GM12878 (cell line): ENCODE measurements around the gene EPGN. TPM values are rescaled to one million over a fixed set of nuclear protein-coding genes. Genes with fewer than 3 reads are reported as not detected.

ENCODE experiments used
- ATAC-seq: fragments of 200-7000 bp; cut with Tn5 transposase; 3 replicates; pipeline ENCODE4 v1.9.1; 2020; ENCODE audit warnings: mild to moderate bottlenecking, moderate library complexity
- BruUV-seq: library from RNA; stranded (reverse); fragments of 400-500 nt; replicated peaks from 2 replicates; lab custom pipeline; 2021; lab: Mats Ljungman, UMichigan
- CTCF ChIA-PET: fragments of 300-600 bp; sonication (Branson Sonifier 250); formaldehyde crosslinking; extraction: SDS; loops from one replicate; lab custom pipeline; 2021; ENCODE audit warnings: inconsistent platforms; lab: Yijun Ruan, JAX
- POLR2A ChIA-PET: fragments of 350-600 bp; formaldehyde crosslinking; extraction: SDS; loops from one replicate; lab custom pipeline; 2021; ENCODE audit warnings: inconsistent platforms; lab: Charles Lee
- RAD21 ChIA-PET: fragments of 300-600 bp; sonication (Branson Sonifier 250); formaldehyde crosslinking; loops from one replicate; lab custom pipeline; 2023; ENCODE audit warnings: antibody characterized with exemption; ENCODE audit not compliant: unreplicated experiment; lab: Charles Lee
- SMC1A ChIA-PET: fragments of 300-600 bp; sonication (Branson Sonifier 250); formaldehyde crosslinking; loops from one replicate; lab custom pipeline; 2023; ENCODE audit not compliant: unreplicated experiment, uncharacterized antibody; lab: Charles Lee
- DNase-seq: peaks from one replicate; pipeline ENCODE4 v3.0.0-alpha.2; 2011; ENCODE audit warnings: low read depth, low spot score
- FAIRE-seq: peaks from 3 replicates; lab custom pipeline; 2011; peaks lifted over from hg19 to GRCh38; lab: Jason Lieb, UNC
- H2AFZ ChIP-seq: 2 replicates; pipeline ENCODE4 v1.6.0; 2011; ENCODE audit warnings: low read depth, low read length, control low read depth; ENCODE audit not compliant: control insufficient read depth
- H3K27ac ChIP-seq: 2 replicates; pipeline ENCODE4 v1.5.1; 2011; ENCODE audit warnings: control low read depth; ENCODE audit not compliant: control insufficient read depth, insufficient read depth
- H3K27me3 ChIP-seq, 2 experiments: replicated peaks in 1 of 2; 2 replicates each; pipeline versions ENCODE4 v1.6.0 to v1.6.1; 2011; ENCODE audit warnings: low read length in 1 of 2; ENCODE audit not compliant: control insufficient read depth in 2 of 2, insufficient read depth in 2 of 2
- H3K36me3 ChIP-seq, 2 experiments: 2 replicates each; pipeline ENCODE4 v1.5.1; 2011; ENCODE audit warnings: low read length in 1 of 2; ENCODE audit not compliant: control insufficient read depth in 2 of 2, insufficient read depth in 2 of 2
- H3K4me1 ChIP-seq: 2 replicates; pipeline ENCODE4 v1.6.1; 2011; ENCODE audit warnings: mild to moderate bottlenecking, low read length, moderate library complexity, mixed read lengths; ENCODE audit not compliant: control insufficient read depth, insufficient read depth
- H3K4me2 ChIP-seq: 2 replicates; pipeline ENCODE4 v1.6.0; 2011; ENCODE audit warnings: control low read depth; ENCODE audit not compliant: control insufficient read depth, insufficient read depth
- H3K4me3 ChIP-seq: fragments of 200-600 bp; sonication (generic); 2 replicates; pipeline ENCODE4 v1.5.1; 2016
- H3K79me2 ChIP-seq: 2 replicates; pipeline ENCODE4 v1.6.0; 2011; ENCODE audit warnings: low read length; ENCODE audit not compliant: control insufficient read depth, insufficient read depth
- H3K9ac ChIP-seq: 2 replicates; pipeline ENCODE4 v1.8.0; 2011; ENCODE audit warnings: low read length, control low read depth, mixed read lengths; ENCODE audit not compliant: control insufficient read depth, insufficient read depth
- H3K9me3 ChIP-seq: replicated peaks from 3 replicates; pipeline ENCODE4 v1.5.1; 2011; ENCODE audit warnings: mild to moderate bottlenecking, low read length; ENCODE audit not compliant: control insufficient read depth, insufficient read depth
- H4K20me1 ChIP-seq: 2 replicates; pipeline ENCODE4 v1.6.0; 2011; ENCODE audit not compliant: control insufficient read depth, insufficient read depth
- HDGF ChIP-seq: fragments of 450-650 bp; IDR thresholded peaks from 2 replicates; pipeline ENCODE4 v1.6.1; 2016; ENCODE audit warnings: antibody characterized with exemption
- STAT3 ChIP-seq: IDR thresholded peaks from 2 replicates; pipeline ENCODE4 v1.6.1; 2011; ENCODE audit warnings: low read depth, low read length, improper control_type of control experiment
- SUZ12 ChIP-seq: fragments of 200-600 bp; sonication (generic); IDR thresholded peaks from one replicate; pipeline ENCODE4 v1.6.1; 2018; ENCODE audit warnings: antibody characterized with exemption, mild to moderate bottlenecking; ENCODE audit not compliant: unreplicated experiment
- ZNF384 ChIP-seq: IDR thresholded peaks from 2 replicates; pipeline ENCODE4 v1.6.1; 2012; ENCODE audit warnings: low read depth, mild to moderate bottlenecking, low read length, improper control_type of control experiment, borderline replicate concordance
- ZNF592 ChIP-seq: fragments of 450-650 bp; IDR thresholded peaks from 2 replicates; pipeline ENCODE4 v1.6.1; 2017; ENCODE audit warnings: mild to moderate bottlenecking, moderate library complexity
- WGBS: methylation state at CpG from one replicate; pipeline ENCODE4 v1.1.6; 2016; ENCODE audit warnings: low lambda C conversion rate; ENCODE audit not compliant: insufficient replicate concordance, insufficient coverage; ENCODE audit errors: missing lambda C conversion rate; 5-methylcytosine and 5-hydroxymethylcytosine counted together
- in situ Hi-C: fragments of 300-500 bp; cut with MboI; formaldehyde crosslinking; loops from 9 replicates; pipeline ENCODE4 v1.14.3; 2018; ENCODE audit warnings: mixed read lengths
- intact Hi-C: fragments of 100-400 bp; cut with micrococcal nuclease; formaldehyde crosslinking; loops from one replicate; pipeline ENCODE4 v1.14.2; 2022; ENCODE audit not compliant: unreplicated experiment
- polyA plus RNA-seq, 11 experiments: library from polyadenylated mRNA; depleted of rRNA in 4 of 11; unstranded in 6 of 11; stranded (reverse) in 5 of 11; fragments of >200 nt; fragmentation: Nextera tagmentation in 4 of 11; fragmentation: Illumina TruSeq in 1 of 11; extraction: Ambion mirVana in 4 of 11; extraction: Trizol in 1 of 11; gene quantifications; 1 replicate in 1 of 11; 2 replicates in 10 of 11; pipeline versions ENCODE4 v1.2.1 to v1.2.3, GENCODE V29; 2011 to 2016; ENCODE audit warnings: inconsistent platforms in 2 of 11, missing spikeins in 2 of 11, low read depth in 1 of 11
- total RNA-seq, 4 experiments: library from RNA; depleted of rRNA in 3 of 4; stranded (reverse); fragments of >200 nt in 3 of 4; fragmentation: Illumina TruSeq in 1 of 4; extraction: Trizol in 1 of 4; gene quantifications; 2 replicates each; pipeline versions ENCODE4 v1.2.1 to v1.2.3, GENCODE V29; 2013 to 2021
- TF ChIP-seq, protein P1 (sequence below): fragments of 450-650 bp; IDR thresholded peaks from 2 replicates; pipeline ENCODE4 v1.6.1; 2017; ENCODE audit warnings: mild to moderate bottlenecking, low read depth, inconsistent platforms; ENCODE audit not compliant: poor library complexity, severe bottlenecking

EPGN gene
- total and polyA plus RNA-seq, 10 of the 15 experiments (the other 5 are each of a cell fraction or from before 2014, with no cell fraction given), result 0.06 to 0.54 (median 0.28) TPM; not detected in 6

- ChIA-PET SMC1A (interaction anchor here (0.8 to 4.5 kb wide), 4 partner anchors 107 to 353 kb away, joined by 3 to 34 read pairs (median 3); no protein-coding TSS in a partner anchor), POLR2A (interaction anchor here (1.0 kb wide), 1 partner anchor 121 kb away, joined by 3 read pairs; no protein-coding TSS in a partner anchor), RAD21 (interaction anchor here (1.6 to 4.0 kb wide), 4 partner anchors 133 to 352 kb away, joined by 5 to 22 read pairs (median 12); no protein-coding TSS in a partner anchor), CTCF (interaction anchor here (1.0 to 3.7 kb wide), 12 partner anchors 24 to 356 kb away, joined by 3 to 47 read pairs (median 6); no protein-coding TSS in a partner anchor)
- FAIRE-seq, result no peak
- no peak for TF ChIP-seq ZNF384
- no peak for TF ChIP-seq ZNF592
- no peak for TF ChIP-seq STAT3
- no peak for TF ChIP-seq SUZ12
- TF ChIP-seq, protein P1, sequence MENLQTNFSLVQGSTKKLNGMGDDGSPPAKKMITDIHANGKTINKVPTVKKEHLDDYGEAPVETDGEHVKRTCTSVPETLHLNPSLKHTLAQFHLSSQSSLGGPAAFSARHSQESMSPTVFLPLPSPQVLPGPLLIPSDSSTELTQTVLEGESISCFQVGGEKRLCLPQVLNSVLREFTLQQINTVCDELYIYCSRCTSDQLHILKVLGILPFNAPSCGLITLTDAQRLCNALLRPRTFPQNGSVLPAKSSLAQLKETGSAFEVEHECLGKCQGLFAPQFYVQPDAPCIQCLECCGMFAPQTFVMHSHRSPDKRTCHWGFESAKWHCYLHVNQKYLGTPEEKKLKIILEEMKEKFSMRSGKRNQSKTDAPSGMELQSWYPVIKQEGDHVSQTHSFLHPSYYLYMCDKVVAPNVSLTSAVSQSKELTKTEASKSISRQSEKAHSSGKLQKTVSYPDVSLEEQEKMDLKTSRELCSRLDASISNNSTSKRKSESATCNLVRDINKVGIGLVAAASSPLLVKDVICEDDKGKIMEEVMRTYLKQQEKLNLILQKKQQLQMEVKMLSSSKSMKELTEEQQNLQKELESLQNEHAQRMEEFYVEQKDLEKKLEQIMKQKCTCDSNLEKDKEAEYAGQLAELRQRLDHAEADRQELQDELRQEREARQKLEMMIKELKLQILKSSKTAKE, result no peak
- TF ChIP-seq HDGF, result no peak
- no peak for DNase-seq
- Histone ChIP-seq H3K9me3 (no peaks in the 10 kb centered on the region), H3K4me3 (no peak overlapping the region), H3K27me3 (peaks cover 0 to 3% of the 10 kb centered on the region in 2 experiments; a peak in 1 of 4 replicates), H2AFZ (no peak overlapping the region), H3K4me1 (no peaks in the 10 kb centered on the region), H3K79me2 (no peaks in the 10 kb centered on the region), H4K20me1 (no peaks in the 10 kb centered on the region), H3K4me2 (no peak overlapping the region), H3K9ac (no peak overlapping the region), H3K27ac (no peak overlapping the region), H3K36me3 (no peaks in the 10 kb centered on the region)
- BruUV-seq, result no TSS peak
- no peak for ATAC-seq
- in situ Hi-C loops (loop anchor here (5.0 kb wide), 1 partner anchor 350 kb away; no protein-coding TSS in a partner anchor), intact Hi-C loops (no loop called here)
- WGBS, result 12% methylated on average over 3 of the region's 3 CpGs
Measured at GRCh38 chr4:74322301-74322700, 14.0 kb downstream of the EPGN start.
